Liver (tissue), 9 donors: ENCODE data around the gene TFR2. TPM values are rescaled to one million over a fixed set of nuclear protein-coding genes. Genes with fewer than 3 reads are reported as not detected.

Experiments
- DNase-seq: peaks from one replicate; pipeline ENCODE4 v3.0.0-alpha.2; 2017; ENCODE audit warnings: low spot score
- H3K27ac ChIP-seq, 2 donors: one replicate each; pipeline ENCODE4 v1.7.0; 2013; ENCODE audit warnings: inconsistent platforms in 2 of 2, low read length in 2 of 2, control low read depth in 1 of 2, low read depth in 1 of 2, mild to moderate bottlenecking in 1 of 2
- H3K27me3 ChIP-seq, 4 donors: one replicate each; pipeline versions ENCODE4 v1.6.1 to v1.7.0; 2013; ENCODE audit warnings: low read length in 3 of 4, inconsistent platforms in 1 of 4, mild to moderate bottlenecking in 1 of 4, moderate library complexity in 1 of 4; ENCODE audit not compliant: control insufficient read depth in 4 of 4, insufficient read depth in 4 of 4
- H3K36me3 ChIP-seq, 4 donors: one replicate each; pipeline versions ENCODE4 v1.6.1 to v1.7.0; 2013; ENCODE audit warnings: low read length in 3 of 4, mild to moderate bottlenecking in 3 of 4, low read depth in 1 of 4, moderate library complexity in 1 of 4; ENCODE audit not compliant: control insufficient read depth in 4 of 4, insufficient read depth in 3 of 4
- H3K4me1 ChIP-seq, 4 donors: one replicate each; pipeline versions ENCODE4 v1.6.1 to v1.7.0; 2013; ENCODE audit warnings: low read length in 3 of 4, mild to moderate bottlenecking in 3 of 4, moderate library complexity in 1 of 4; ENCODE audit not compliant: control insufficient read depth in 4 of 4, insufficient read depth in 4 of 4
- H3K4me3 ChIP-seq, 3 donors: one replicate each; pipeline versions ENCODE4 v1.6.1 to v1.7.0; 2013; ENCODE audit warnings: low read length in 3 of 3, control low read depth in 1 of 3, low read depth in 1 of 3, mild to moderate bottlenecking in 1 of 3
- H3K9ac ChIP-seq, 2 donors: one replicate each; pipeline ENCODE4 v1.7.0; 2013; ENCODE audit warnings: low read length in 2 of 2, mild to moderate bottlenecking in 2 of 2, moderate library complexity in 2 of 2, control low read depth in 1 of 2, low read depth in 1 of 2
- H3K9me3 ChIP-seq, 4 donors: one replicate each; pipeline versions ENCODE4 v1.6.1 to v1.7.0; 2013; ENCODE audit warnings: low read length in 3 of 4; ENCODE audit not compliant: control insufficient read depth in 4 of 4
- CTCF ChIP-seq: fragments of 150-350 bp; IDR thresholded peaks from 2 replicates; pipeline ENCODE4 v1.5.1; 2017; ENCODE audit warnings: improper control_type of control experiment, low read depth, low read length; ENCODE audit not compliant: missing input control
- EGR1 ChIP-seq, 2 donors: IDR thresholded peaks; 2 replicates each; pipeline ENCODE4 v1.6.1; 2016 to 2018; ENCODE audit warnings: antibody characterized with exemption in 2 of 2, low read depth in 2 of 2
- FOXA1 ChIP-seq: IDR thresholded peaks from 2 replicates; pipeline ENCODE4 v1.6.1; 2016; ENCODE audit warnings: antibody characterized with exemption
- FOXA2 ChIP-seq: IDR thresholded peaks from 2 replicates; pipeline ENCODE4 v1.6.1; 2016; ENCODE audit warnings: antibody characterized with exemption
- GABPA ChIP-seq, 2 donors: IDR thresholded peaks in 1 of 2; conservative IDR thresholded peaks in 1 of 2; 2 replicates each; pipeline ENCODE4 v1.6.1; 2016; ENCODE audit warnings: antibody characterized with exemption in 2 of 2, mild to moderate bottlenecking in 1 of 2, moderate library complexity in 1 of 2
- HNF4A ChIP-seq, 2 donors: conservative IDR thresholded peaks; 2 replicates each; pipeline ENCODE4 v1.6.1; 2016; ENCODE audit warnings: antibody characterized with exemption in 2 of 2, mild to moderate bottlenecking in 2 of 2
- HNF4G ChIP-seq: IDR thresholded peaks from 2 replicates; pipeline ENCODE4 v1.6.1; 2016; ENCODE audit warnings: antibody characterized with exemption
- JUND ChIP-seq, 2 donors: IDR thresholded peaks; 2 replicates each; pipeline ENCODE4 v1.6.1; 2016; ENCODE audit warnings: antibody characterized with exemption in 2 of 2
- RAD21 ChIP-seq, 2 donors: IDR thresholded peaks; 2 replicates each; pipeline ENCODE4 v1.6.1; 2016; ENCODE audit warnings: antibody characterized with exemption in 2 of 2, mild to moderate bottlenecking in 2 of 2
- RXRA ChIP-seq, 2 donors: IDR thresholded peaks; 2 replicates each; pipeline ENCODE4 v1.6.1; 2017 to 2018; ENCODE audit warnings: antibody characterized with exemption in 2 of 2, mild to moderate bottlenecking in 1 of 2
- SP1 ChIP-seq: IDR thresholded peaks from 2 replicates; pipeline ENCODE4 v1.6.1; 2018; ENCODE audit warnings: antibody characterized with exemption, mild to moderate bottlenecking
- TAF1 ChIP-seq: conservative IDR thresholded peaks from 2 replicates; pipeline ENCODE4 v1.6.1; 2016; ENCODE audit warnings: antibody characterized with exemption, mild to moderate bottlenecking
- YY1 ChIP-seq: IDR thresholded peaks from 2 replicates; pipeline ENCODE4 v1.6.1; 2016; ENCODE audit warnings: antibody characterized with exemption, mild to moderate bottlenecking
- WGBS: extraction: QIAGEN DNeasy Blood & Tissue Kit; methylation state at CpG from one replicate; pipeline ENCODE4 v1.1.7; 2013; 5-methylcytosine and 5-hydroxymethylcytosine counted together
- polyA plus RNA-seq, 2 donors: library from polyadenylated mRNA; stranded (reverse) in 1 of 2; unstranded in 1 of 2; fragments of 200-250 nt in 1 of 2; fragments of >200 nt in 1 of 2; fragmentation: Nextera tagmentation in 1 of 2; extraction: Ambion mirVana in 1 of 2; gene quantifications; one replicate each; pipeline versions ENCODE4 v1.2.1 to v1.2.3, GENCODE V29; 2013 to 2015
- total RNA-seq, 2 donors: library from RNA; depleted of rRNA; stranded (reverse); fragments of >200 nt; gene quantifications; one replicate each; pipeline ENCODE4 v1.2.3, GENCODE V29; 2014
- TF ChIP-seq, protein P1 (sequence below): IDR thresholded peaks from 2 replicates; pipeline ENCODE4 v1.6.1; 2016; ENCODE audit warnings: antibody characterized with exemption
- TF ChIP-seq, protein P2 (sequence below): IDR thresholded peaks from 2 replicates; pipeline ENCODE4 v1.6.1; 2016; ENCODE audit warnings: antibody characterized with exemption
- TF ChIP-seq, protein P3 (sequence below): IDR thresholded peaks from 2 replicates; pipeline ENCODE4 v1.6.1; 2016; ENCODE audit warnings: antibody characterized with exemption, mild to moderate bottlenecking
- TF ChIP-seq, protein P4 (sequence below): IDR thresholded peaks from 2 replicates; pipeline ENCODE4 v1.6.1; 2016; ENCODE audit warnings: antibody characterized with exemption
- donor health status: healthy.
- donor health status: healthy.
- donor health status: healthy.
- donor health status: healthy.
- donor health status: healthy.

The TFR2 gene
- total and polyA plus RNA-seq, 4 donors: 276 to 663 (median 356) TPM

DNA sequence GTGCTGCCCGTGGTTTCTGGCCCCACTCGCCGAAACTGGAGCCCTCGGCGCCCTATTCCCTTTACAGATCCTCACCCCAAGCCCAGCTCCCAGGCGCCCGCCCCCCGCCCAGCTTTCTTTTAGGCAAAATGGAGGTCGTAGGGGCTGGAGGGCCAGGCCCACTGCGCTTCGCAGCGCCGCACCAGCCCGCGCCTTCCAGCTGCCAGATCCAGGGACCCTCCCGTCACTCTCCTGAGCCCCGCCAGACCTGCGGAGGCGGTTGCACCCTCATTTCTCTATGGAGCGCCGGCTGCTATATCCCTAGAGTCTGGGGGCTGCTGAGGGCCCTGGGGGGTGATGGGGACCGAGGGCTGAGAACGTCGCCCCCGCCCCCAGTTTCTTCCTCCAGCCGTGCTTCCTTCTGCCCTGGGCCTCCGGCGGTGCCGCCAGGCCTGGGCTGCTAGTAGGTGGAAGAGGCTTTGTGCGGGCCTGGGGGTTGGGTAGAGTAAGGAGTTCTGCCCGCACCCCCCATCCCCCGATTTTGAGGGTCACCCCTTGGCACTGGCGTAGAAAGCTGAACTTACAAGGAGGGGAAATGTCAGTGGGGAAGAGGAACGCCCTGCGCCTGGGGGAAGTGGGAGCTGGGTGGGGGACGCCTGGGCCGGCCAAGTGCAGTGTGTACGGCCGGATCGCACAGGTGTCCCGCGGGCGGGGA lies 33.2 kb upstream of the TFR2 start:
- no peaks in the 10 kb centered on the region for H3K9me3 ChIP-seq
- peak overlapping the region; percentile 81 to 92 (median 91) for H3K4me3 ChIP-seq
- H3K27me3 ChIP-seq: no peaks in the 10 kb centered on the region
- H3K4me1 ChIP-seq: peaks cover 0 to 11% (median 7%) of the 10 kb centered on the region in 4 donors
- TF ChIP-seq, protein P1, sequence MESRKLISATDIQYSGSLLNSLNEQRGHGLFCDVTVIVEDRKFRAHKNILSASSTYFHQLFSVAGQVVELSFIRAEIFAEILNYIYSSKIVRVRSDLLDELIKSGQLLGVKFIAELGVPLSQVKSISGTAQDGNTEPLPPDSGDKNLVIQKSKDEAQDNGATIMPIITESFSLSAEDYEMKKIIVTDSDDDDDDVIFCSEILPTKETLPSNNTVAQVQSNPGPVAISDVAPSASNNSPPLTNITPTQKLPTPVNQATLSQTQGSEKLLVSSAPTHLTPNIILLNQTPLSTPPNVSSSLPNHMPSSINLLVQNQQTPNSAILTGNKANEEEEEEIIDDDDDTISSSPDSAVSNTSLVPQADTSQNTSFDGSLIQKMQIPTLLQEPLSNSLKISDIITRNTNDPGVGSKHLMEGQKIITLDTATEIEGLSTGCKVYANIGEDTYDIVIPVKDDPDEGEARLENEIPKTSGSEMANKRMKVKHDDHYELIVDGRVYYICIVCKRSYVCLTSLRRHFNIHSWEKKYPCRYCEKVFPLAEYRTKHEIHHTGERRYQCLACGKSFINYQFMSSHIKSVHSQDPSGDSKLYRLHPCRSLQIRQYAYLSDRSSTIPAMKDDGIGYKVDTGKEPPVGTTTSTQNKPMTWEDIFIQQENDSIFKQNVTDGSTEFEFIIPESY: no peak
- TF ChIP-seq FOXA2 (no peak), TAF1 (no peak), EGR1 (IDR thresholded peaks at IDR 0.05; ENCODE audit: low read depth in 2 of 2) (no peak), JUND (IDR thresholded peaks at IDR 0.05) (no peak), CTCF (no peak), FOXA1 (no peak), GABPA (IDR thresholded peaks at IDR 0.05 in 1 of 2, conservative IDR thresholded peaks at IDR 0.05 in 1 of 2) (no peak), RAD21 (IDR thresholded peaks at IDR 0.05) (no peak), HNF4G (no peak), HNF4A (conservative IDR thresholded peaks at IDR 0.05) (no peak), SP1 (no peak), RXRA (IDR thresholded peaks at IDR 0.05) (no peak), YY1 (no peak)
- TF ChIP-seq, protein P2, sequence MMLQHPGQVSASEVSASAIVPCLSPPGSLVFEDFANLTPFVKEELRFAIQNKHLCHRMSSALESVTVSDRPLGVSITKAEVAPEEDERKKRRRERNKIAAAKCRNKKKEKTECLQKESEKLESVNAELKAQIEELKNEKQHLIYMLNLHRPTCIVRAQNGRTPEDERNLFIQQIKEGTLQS: no peak
- TF ChIP-seq, protein P3, sequence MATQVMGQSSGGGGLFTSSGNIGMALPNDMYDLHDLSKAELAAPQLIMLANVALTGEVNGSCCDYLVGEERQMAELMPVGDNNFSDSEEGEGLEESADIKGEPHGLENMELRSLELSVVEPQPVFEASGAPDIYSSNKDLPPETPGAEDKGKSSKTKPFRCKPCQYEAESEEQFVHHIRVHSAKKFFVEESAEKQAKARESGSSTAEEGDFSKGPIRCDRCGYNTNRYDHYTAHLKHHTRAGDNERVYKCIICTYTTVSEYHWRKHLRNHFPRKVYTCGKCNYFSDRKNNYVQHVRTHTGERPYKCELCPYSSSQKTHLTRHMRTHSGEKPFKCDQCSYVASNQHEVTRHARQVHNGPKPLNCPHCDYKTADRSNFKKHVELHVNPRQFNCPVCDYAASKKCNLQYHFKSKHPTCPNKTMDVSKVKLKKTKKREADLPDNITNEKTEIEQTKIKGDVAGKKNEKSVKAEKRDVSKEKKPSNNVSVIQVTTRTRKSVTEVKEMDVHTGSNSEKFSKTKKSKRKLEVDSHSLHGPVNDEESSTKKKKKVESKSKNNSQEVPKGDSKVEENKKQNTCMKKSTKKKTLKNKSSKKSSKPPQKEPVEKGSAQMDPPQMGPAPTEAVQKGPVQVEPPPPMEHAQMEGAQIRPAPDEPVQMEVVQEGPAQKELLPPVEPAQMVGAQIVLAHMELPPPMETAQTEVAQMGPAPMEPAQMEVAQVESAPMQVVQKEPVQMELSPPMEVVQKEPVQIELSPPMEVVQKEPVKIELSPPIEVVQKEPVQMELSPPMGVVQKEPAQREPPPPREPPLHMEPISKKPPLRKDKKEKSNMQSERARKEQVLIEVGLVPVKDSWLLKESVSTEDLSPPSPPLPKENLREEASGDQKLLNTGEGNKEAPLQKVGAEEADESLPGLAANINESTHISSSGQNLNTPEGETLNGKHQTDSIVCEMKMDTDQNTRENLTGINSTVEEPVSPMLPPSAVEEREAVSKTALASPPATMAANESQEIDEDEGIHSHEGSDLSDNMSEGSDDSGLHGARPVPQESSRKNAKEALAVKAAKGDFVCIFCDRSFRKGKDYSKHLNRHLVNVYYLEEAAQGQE: no peak
- TF ChIP-seq, protein P4, sequence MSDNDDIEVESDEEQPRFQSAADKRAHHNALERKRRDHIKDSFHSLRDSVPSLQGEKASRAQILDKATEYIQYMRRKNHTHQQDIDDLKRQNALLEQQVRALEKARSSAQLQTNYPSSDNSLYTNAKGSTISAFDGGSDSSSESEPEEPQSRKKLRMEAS: no peak
- peaks cover 9 to 26% (median 14%) of the 10 kb centered on the region in 4 donors for H3K36me3 ChIP-seq
- peak overlapping the region; percentile 70 to 77 for H3K9ac ChIP-seq
- DNase-seq: no peak
- peak overlapping the region; percentile 94 to 100 for H3K27ac ChIP-seq
- under 1% methylated on average over 43 of the region's 43 CpGs for WGBS
